Measurements from ENCODE around the gene CDH23. TPM values are rescaled to one million over a fixed set of nuclear protein-coding genes. Genes with fewer than 3 reads are reported as not detected.
A peak's percentile ranks its signal among the peaks of the same experiment; 100 is the strongest.

Gene CDH23
- total and polyA plus RNA-seq, 2 of the 8 experiments (the other 6 are each of a cell fraction or from before 2014, with no cell fraction given) = 1.9 to 4.9 TPM

DNA sequence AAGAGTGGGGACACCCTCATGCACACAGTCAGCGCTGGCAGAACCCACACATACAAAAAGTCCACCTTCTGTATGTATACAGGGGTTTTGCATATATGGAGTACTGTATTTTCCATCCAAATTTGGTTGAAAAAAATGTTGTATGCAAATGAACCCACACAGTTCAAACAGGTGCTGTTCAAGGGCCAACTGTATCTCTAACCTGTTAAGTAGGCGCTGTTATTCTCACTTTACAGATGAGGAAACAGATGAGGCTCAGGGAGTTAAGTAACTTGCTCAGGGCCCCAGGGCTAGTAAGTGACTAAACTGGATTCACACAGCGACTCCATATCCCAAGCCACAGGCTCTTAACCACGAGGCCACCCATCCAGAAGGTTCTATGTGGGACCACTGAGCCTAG is 252.9 kb downstream of the CDH23 start:
- no peak overlapping the region for H4K5ac ChIP-seq (ENCODE audit: insufficient read length, low read depth, low read length)
- no peaks in the 10 kb centered on the region for H3K79me1 ChIP-seq (ENCODE audit: low read depth, low read length)
- H4K91ac ChIP-seq (replicated peaks; ENCODE audit: insufficient read length, low read length) = no peak overlapping the region
- H3K79me2 ChIP-seq (ENCODE audit: control insufficient read depth in 1 of 2, insufficient read depth in 2 of 2, low read length in 2 of 2) = no peaks in the 10 kb centered on the region
- no peak for TF ChIP-seq TBP (IDR thresholded peaks at IDR 0.05; ENCODE audit: low read depth, low read length)
- H2BK5ac ChIP-seq (ENCODE audit: low read depth, low read length) = no peak overlapping the region; the same call in 1 of the 2 replicates
- no peak overlapping the region for H4K8ac ChIP-seq (ENCODE audit: extremely low read depth, insufficient read depth, low read length)
- no peak overlapping the region for H3K14ac ChIP-seq (ENCODE audit: insufficient read length)
- no peak overlapping the region for H2BK120ac ChIP-seq (replicated peaks; ENCODE audit: low read depth, low read length)
- CTCF ChIA-PET (ENCODE audit: partially characterized antibody) = interaction anchor here (0.7 to 6.2 kb wide), 8 partner anchors 9 to 222 kb away, joined by 3 to 50 read pairs (median 6); no protein-coding TSS in a partner anchor
- H3K56ac ChIP-seq (replicated peaks; ENCODE audit: insufficient read length, low read depth, low read length) = no peak overlapping the region
- H2BK15ac ChIP-seq (ENCODE audit: low read length) = 0 out of 2 replicates have a peak overlapping the region, but pooled peaks have one; percentile 72
- no peak overlapping the region for H3K27ac ChIP-seq (ENCODE audit: low read depth, low read length)
- H3K9ac ChIP-seq (replicated peaks in 1 of 4; ENCODE audit: extremely low read depth in 1 of 4, low read depth in 3 of 4, low read length in 3 of 4) = no peak overlapping the region
- no peak overlapping the region for H2AFZ ChIP-seq (ENCODE audit: low read length)
- no peak for DNase-seq (ENCODE audit: low read depth in 1 of 2, low spot score in 2 of 2)
- H3K4me3 ChIP-seq (ENCODE audit: extremely low read depth in 1 of 4, insufficient read depth in 2 of 4, low read depth in 3 of 4, low read length in 4 of 4) = no peak overlapping the region
- no peak overlapping the region for H2AK5ac ChIP-seq (ENCODE audit: low read depth, low read length)
- H3K27me3 ChIP-seq (replicated peaks in 1 of 4; ENCODE audit: control insufficient read depth in 3 of 4, extremely low read depth in 1 of 4, insufficient read depth in 3 of 4, low read length in 3 of 4) = peaks cover 0 to 2% (median 0%) of the 10 kb centered on the region in 4 experiments; a peak in 1 of 7 replicates
- POLR2A ChIA-PET (ENCODE audit: partially characterized antibody) = no interaction called here
- H3K9me3 ChIP-seq (ENCODE audit: insufficient read depth in 2 of 2, low read depth in 1 of 2, low read length in 1 of 2) = no peaks in the 10 kb centered on the region
- no peak overlapping the region for H2BK20ac ChIP-seq (ENCODE audit: low read length)
- H3K4me1 ChIP-seq (replicated peaks in 1 of 4; ENCODE audit: control insufficient read depth in 3 of 4, insufficient read depth in 4 of 4, low read length in 3 of 4) = peaks cover 9 to 11% (median 10%) of the 10 kb centered on the region in 4 experiments
- H3K4me2 ChIP-seq (ENCODE audit: insufficient read depth in 1 of 2, low read depth in 2 of 2, low read length in 2 of 2) = no peak overlapping the region
- peak overlapping the region; percentile 29; the same call in 1 of the 2 replicates for H2BK12ac ChIP-seq (ENCODE audit: low read depth, low read length)
- no peak overlapping the region for H3K4ac ChIP-seq (replicated peaks; ENCODE audit: insufficient read length, low read depth, low read length)
- no peak overlapping the region for H3K23ac ChIP-seq (ENCODE audit: insufficient read length)
- H3K36me3 ChIP-seq (ENCODE audit: control insufficient read depth in 2 of 4, insufficient read depth in 4 of 4, low read length in 3 of 4) = no peaks in the 10 kb centered on the region
- no peaks in the 10 kb centered on the region; the same call in 1 of the 2 replicates for H3K23me2 ChIP-seq (ENCODE audit: low read depth, low read length)
- no peaks in the 10 kb centered on the region for H4K20me1 ChIP-seq (replicated peaks in 1 of 2; ENCODE audit: control insufficient read depth in 1 of 2, insufficient read depth in 2 of 2, low read length in 2 of 2)
- no peak overlapping the region for H3K18ac ChIP-seq (ENCODE audit: extremely low read depth, low read length)
- WGBS, 2 experiments (ENCODE audit: extremely low coverage in 1 of 2, insufficient coverage in 1 of 2, insufficient read length in 1 of 2, insufficient replicate concordance in 2 of 2, low coverage in 1 of 2, low lambda C conversion rate in 2 of 2, missing lambda C conversion rate in 1 of 2) = 94% methylated on average over 4 of the region's 4 CpGs; no CpG with 5 or more reads in 1 of the 2 experiments
- FAIRE-seq = no peak
